ENCODE results near the gene ATP6V1B1.

ATP6V1B1 gene

DNA sequence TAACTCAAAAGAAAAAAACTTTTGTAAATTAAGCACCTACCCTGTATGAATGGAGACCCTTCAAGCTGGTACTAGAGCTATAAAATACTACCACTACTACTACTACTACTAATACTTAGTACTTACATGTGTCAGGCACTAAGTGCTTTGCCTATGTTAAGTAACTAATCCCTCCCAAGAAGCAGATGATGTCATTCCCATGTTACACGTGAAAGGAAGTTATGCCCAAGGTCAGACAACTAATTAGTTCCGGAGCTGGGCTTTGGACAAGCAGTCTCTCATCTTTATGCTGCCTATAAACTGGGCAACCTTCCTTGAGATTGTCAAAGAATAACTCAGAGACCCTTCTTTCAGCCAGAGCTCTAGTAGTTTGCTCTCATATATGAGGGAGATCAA lies 13.9 kb upstream of the ATP6V1B1 start:
- ChIA-PET CTCF (interaction anchor here (1.3 to 2.6 kb wide), 2 partner anchors 50 kb away, joined by 3 to 23 read pairs; no protein-coding TSS in a partner anchor), POLR2A (interaction anchor here (0.5 kb wide), 1 partner anchor 51 kb away, joined by 3 read pairs; no protein-coding TSS in a partner anchor)
- TF ChIP-seq FOXM1 (IDR thresholded peaks at IDR 0.05; ENCODE audit: borderline replicate concordance) (no peak), ELF4 (IDR thresholded peaks at IDR 0.05) (no peak), SUZ12 (IDR thresholded peaks at IDR 0.05) (no peak), ZNF384 (IDR thresholded peaks at IDR 0.05) (no peak), LEF1 (IDR thresholded peaks at IDR 0.05; ENCODE audit: borderline replicate concordance) (no peak), BHLHE40 (IDR thresholded peaks at IDR 0.05; ENCODE audit: borderline replicate concordance) (no peak), L3MBTL2 (conservative IDR thresholded peaks at IDR 0.05) (no peak), ARNT (IDR thresholded peaks at IDR 0.05) (no peak)
- DNase-seq (ENCODE audit: extremely low spot score), result no peak

DNA sequence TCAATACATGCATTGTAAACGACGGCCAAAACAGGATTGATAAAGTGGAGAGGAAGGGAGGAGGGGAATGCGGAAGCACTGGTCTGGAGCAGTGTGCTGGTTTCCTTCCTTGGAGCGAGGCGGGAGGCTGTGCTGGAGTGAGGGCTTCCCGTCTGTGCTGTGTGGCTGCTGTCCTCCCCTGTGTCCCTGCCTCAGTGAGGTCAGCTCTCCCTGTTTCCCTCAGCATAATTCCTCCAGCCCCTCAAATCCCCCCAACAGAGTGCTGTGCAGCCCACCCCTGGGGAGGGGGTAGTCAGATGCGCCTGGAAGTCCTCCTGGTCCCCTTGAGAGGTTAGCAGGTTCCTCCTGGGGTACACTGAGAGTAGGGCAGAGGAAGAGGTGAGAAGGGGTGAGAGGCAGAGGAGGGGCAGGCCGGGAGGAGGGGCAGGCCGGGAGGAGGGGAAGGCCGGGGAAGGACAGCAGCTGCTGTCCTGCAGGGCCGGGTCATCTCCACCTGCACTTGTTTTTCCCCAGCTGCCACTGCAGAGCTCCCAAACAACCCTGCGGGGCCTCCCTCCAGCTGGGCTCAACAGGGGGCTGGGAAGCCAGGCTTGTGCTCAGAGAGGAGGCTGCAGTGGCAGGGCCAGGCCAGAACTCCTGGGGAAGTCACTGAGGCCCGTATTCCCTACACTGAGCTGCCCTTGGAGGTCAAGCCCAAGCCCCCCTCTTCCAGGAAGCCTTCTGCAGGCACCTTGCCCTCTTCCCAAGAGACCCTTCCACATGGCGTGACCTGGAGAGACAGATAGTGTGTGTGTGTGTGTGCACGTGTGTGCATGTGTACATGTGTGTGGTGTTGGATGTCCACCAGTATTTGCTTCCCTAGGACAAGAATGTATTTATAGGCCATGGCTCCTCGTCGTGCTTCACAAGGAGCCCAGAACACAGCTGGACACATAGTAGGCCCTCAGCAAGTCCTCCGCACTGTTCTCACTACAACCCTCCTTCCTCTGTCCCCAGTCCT lies 13.2 kb upstream of the ATP6V1B1 start:
- ChIA-PET POLR2A (no interaction called here), CTCF (interaction anchor here (0.6 to 1.3 kb wide), 3 partner anchors 8 to 51 kb away, joined by 3 read pairs; no protein-coding TSS in a partner anchor)
- no peak for DNase-seq (ENCODE audit: extremely low spot score)
- TF ChIP-seq SP1 (IDR thresholded peaks at IDR 0.05), result no peak
- TF ChIP-seq FOXK2 (IDR thresholded peaks at IDR 0.05), result no peak
- TF ChIP-seq FOXM1 (IDR thresholded peaks at IDR 0.05; ENCODE audit: borderline replicate concordance), result no peak
- TF ChIP-seq ELF4 (IDR thresholded peaks at IDR 0.05), result no peak

DNA sequence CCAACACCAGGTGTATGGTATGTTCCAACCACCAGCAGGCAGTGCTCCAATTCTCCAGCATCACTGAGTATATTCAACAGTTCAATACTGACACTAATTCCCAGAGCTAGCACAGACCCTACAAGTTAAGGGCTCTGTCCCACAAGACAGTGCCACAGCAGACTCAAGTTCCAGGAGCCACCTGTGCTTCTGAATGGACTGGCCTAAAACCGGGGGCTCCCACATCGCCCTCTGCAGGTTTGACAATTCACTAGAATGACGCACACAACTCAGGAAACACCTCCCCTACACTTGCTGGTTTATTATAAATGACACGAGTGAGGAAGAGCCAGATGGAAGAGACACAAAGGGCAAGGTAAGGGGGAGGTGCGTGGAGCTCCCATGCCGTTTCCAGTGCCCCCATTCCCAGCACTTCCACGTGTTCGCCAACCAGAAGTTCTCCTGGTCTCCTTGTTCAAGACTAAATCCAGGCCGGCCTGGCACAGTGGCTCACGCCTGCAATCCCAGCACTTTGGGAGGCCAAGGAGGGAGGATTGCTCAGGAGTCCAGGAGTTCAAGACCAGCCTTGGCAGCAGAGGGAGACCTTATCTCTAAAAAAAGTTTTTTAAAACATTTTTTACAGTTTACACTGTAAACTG lies 12.2 kb upstream of the ATP6V1B1 start:
- peak; percentile 46 for DNase-seq (ENCODE audit: extremely low spot score)
- TF ChIP-seq LEF1 (IDR thresholded peaks at IDR 0.05; ENCODE audit: borderline replicate concordance) (no peak), ZNF384 (IDR thresholded peaks at IDR 0.05) (no peak), FOXM1 (IDR thresholded peaks at IDR 0.05; ENCODE audit: borderline replicate concordance) (no peak), ELF4 (IDR thresholded peaks at IDR 0.05) (no peak), L3MBTL2 (conservative IDR thresholded peaks at IDR 0.05) (no peak), SUZ12 (IDR thresholded peaks at IDR 0.05) (no peak), CTBP1 (IDR thresholded peaks at IDR 0.05; ENCODE audit: borderline replicate concordance) (no peak)
- CTCF ChIA-PET, result interaction anchor here (0.6 to 1.1 kb wide), 3 partner anchors 9 to 54 kb away, joined by 3 read pairs; no protein-coding TSS in a partner anchor
- POLR2A ChIA-PET, result no interaction called here

DNA sequence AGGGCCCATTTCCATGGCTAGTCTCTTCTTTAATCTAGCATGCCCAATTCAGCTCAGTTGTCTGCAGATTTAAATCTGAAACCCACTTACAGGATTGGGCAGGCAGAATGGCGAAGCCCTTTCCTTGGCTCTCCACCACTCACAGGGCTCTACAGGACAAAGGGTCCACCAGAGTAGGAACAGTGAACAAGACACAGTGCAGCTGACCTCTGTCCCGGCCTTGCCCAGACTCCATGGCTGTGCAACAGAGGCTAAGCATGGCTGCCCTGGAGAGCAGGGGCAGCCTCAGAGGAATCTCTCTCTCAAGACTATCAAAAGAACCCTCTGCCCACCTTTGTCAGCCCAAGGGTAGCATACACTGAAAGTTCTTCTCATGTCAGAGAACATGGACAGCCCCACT lies 9.7 kb upstream of the ATP6V1B1 start:
- ChIA-PET POLR2A (no interaction called here), CTCF (no interaction called here)
- DNase-seq (ENCODE audit: extremely low spot score), result no peak
- TF ChIP-seq ARNT (IDR thresholded peaks at IDR 0.05) (no peak), CTBP1 (IDR thresholded peaks at IDR 0.05; ENCODE audit: borderline replicate concordance) (no peak), HDGF (IDR thresholded peaks at IDR 0.05; ENCODE audit: borderline replicate concordance) (no peak), TARDBP (IDR thresholded peaks at IDR 0.05) (no peak), LEF1 (IDR thresholded peaks at IDR 0.05; ENCODE audit: borderline replicate concordance) (no peak), L3MBTL2 (conservative IDR thresholded peaks at IDR 0.05) (no peak)
- TF ChIP-seq, protein P1, sequence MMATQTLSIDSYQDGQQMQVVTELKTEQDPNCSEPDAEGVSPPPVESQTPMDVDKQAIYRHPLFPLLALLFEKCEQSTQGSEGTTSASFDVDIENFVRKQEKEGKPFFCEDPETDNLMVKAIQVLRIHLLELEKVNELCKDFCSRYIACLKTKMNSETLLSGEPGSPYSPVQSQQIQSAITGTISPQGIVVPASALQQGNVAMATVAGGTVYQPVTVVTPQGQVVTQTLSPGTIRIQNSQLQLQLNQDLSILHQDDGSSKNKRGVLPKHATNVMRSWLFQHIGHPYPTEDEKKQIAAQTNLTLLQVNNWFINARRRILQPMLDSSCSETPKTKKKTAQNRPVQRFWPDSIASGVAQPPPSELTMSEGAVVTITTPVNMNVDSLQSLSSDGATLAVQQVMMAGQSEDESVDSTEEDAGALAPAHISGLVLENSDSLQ (IDR thresholded peaks at IDR 0.05), result no peak

DNA sequence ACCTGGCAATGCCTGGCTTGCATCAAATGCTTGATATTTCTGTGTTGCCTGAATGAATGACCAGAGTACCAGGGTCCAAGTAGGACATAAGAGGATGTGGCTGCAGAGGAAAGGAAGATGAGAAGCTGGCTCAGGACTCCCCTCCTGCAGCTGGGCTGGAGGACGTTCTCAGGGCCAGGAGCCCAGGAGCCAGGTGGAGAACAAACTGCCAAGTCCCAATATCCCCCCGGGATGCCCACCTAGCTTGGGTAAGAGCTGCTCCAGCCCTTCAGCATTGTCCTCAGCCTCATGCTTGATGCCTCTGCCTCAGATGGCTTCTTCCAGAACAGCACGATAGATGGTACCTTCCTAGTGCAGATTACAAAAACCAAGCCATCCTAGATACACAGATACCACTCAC lies 8.6 kb upstream of the ATP6V1B1 start:
- DNase-seq (ENCODE audit: extremely low spot score), result no peak
- TF ChIP-seq LEF1 (IDR thresholded peaks at IDR 0.05; ENCODE audit: borderline replicate concordance) (no peak), CTBP1 (IDR thresholded peaks at IDR 0.05; ENCODE audit: borderline replicate concordance) (no peak), FOXK2 (IDR thresholded peaks at IDR 0.05) (no peak), FOXA1 (IDR thresholded peaks at IDR 0.05) (no peak), FOXM1 (IDR thresholded peaks at IDR 0.05; ENCODE audit: borderline replicate concordance) (no peak), TARDBP (IDR thresholded peaks at IDR 0.05) (no peak), ELF4 (IDR thresholded peaks at IDR 0.05) (no peak), SP1 (IDR thresholded peaks at IDR 0.05) (no peak), L3MBTL2 (conservative IDR thresholded peaks at IDR 0.05) (no peak), SUZ12 (IDR thresholded peaks at IDR 0.05) (no peak), NFRKB (IDR thresholded peaks at IDR 0.05) (no peak), ZNF384 (IDR thresholded peaks at IDR 0.05) (no peak), ARNT (IDR thresholded peaks at IDR 0.05) (no peak), HDGF (IDR thresholded peaks at IDR 0.05; ENCODE audit: borderline replicate concordance) (no peak), BHLHE40 (IDR thresholded peaks at IDR 0.05; ENCODE audit: borderline replicate concordance) (no peak)
- TF ChIP-seq, protein P1 (IDR thresholded peaks at IDR 0.05), result no peak
- POLR2A ChIA-PET, result no interaction called here
- CTCF ChIA-PET, result no interaction called here

DNA sequence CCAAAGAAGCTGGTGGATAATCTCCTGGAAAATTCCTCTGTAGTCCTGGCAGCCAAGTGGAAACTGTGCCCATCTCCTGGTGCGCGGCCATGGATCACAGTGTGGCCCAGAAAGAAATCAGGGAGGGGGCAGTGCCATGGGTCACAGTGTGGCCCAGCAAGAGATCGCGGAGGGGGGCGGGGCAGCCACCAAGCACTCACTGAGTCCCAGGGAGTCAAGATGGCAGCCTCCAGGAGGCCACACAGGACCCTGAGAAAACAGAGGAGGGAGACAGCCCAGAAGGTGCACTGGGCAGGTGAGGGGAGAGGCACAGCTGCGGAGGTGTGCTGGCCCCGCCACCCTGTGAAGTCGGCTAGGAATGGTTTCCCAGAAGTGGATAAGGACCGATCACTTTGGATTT lies 8.1 kb upstream of the ATP6V1B1 start:
- POLR2A ChIA-PET, result no interaction called here
- no peak for DNase-seq (ENCODE audit: extremely low spot score)
- CTCF ChIA-PET, result no interaction called here
- TF ChIP-seq, protein P1 (IDR thresholded peaks at IDR 0.05), result no peak

Data from HEK293T (cell line).